ENCODE results near the gene TGFBR3.

Gene TGFBR3

DNA sequence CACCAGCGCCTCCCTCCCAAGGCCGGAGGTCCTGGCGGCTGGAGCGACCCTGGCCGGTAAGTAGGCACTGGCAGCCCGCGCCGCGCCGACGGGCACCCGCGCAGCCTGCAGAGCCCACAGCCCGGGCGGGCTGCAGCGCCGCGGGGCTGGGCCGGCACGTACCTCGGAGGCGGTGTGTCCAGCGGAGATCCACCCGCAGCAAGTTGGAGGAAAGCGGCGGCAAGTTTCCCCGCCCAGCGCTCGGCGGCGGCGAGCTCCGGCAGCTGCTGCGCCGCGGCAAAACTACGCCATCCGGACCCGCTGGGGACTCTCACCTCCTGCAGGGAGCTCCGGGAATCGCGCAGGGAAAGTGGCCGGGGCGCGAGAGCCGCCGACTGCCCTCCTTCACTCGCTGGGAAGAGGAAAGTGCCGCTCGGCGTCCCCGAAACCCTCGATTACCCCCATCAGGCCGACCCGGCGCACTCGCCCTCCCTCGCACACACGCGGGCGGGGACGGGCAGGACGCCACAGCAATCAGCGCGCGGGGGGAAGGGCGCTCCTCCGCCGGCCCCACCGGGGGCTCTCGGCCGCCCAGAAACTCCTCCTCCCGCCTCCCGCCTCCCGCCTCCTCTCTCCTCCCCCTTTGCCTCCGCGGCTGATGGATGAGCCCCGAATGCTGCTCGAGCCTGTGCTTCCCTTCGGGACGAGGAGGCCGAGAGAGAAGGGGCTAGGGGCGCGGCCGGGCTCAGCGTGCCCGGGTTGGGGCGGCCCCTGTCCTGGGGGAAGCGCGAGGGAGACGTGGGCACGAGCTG, at the start of gene TGFBR3:
TSS of gene TGFBR3 (minus strand) at position 436 of the 791 bp plus-strand sequence. CDS start 24,620 bp downstream, outside the sequence.
- peak; percentile 45 to 59 (median 55) for DNase-seq (ENCODE audit: low read depth in 2 of 3, low spot score in 2 of 3)

DNA sequence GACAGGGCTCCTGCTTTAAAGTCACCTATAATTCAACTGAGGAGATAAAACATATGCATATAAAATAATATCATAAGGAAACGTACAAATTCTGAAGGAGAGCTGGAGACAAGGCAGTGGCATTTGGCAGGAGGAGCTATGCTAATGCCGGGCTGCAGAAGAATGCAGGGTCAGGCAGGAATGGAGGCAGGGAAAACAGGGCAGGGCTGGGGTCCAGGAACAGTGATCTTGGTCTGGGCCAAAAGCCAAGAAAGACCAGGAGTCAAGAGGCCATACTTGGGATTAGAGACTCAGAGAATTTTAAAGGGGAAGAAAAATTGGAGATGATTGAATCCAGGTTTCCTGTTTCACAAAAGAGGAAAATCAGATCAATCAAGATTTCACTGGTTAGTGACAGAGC, 43.3 kb upstream of the TGFBR3 start:
- no peak for DNase-seq (ENCODE audit: low read depth in 2 of 3, low spot score in 2 of 3)

DNA sequence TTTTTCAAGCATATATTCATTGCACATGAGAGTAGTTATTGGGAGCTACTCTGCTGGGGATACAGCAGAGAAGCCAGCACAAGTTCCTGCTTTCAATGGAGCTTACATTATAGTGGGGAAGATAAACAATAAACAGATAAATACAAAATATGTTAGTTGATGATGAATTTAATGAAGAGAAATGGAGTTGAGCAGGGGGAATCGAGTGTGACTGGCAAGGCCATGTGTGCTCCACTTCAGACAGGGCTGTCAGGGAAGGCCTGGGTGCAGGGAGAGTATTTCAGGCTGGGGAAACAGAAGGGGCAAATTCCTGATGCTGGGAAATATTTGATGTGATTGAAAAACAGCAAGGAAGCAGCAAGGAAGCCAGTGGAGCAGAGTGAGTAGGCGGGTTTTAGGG, 42.1 kb upstream of the TGFBR3 start:
- no peak for DNase-seq (ENCODE audit: low read depth in 2 of 3, low spot score in 2 of 3)

DNA sequence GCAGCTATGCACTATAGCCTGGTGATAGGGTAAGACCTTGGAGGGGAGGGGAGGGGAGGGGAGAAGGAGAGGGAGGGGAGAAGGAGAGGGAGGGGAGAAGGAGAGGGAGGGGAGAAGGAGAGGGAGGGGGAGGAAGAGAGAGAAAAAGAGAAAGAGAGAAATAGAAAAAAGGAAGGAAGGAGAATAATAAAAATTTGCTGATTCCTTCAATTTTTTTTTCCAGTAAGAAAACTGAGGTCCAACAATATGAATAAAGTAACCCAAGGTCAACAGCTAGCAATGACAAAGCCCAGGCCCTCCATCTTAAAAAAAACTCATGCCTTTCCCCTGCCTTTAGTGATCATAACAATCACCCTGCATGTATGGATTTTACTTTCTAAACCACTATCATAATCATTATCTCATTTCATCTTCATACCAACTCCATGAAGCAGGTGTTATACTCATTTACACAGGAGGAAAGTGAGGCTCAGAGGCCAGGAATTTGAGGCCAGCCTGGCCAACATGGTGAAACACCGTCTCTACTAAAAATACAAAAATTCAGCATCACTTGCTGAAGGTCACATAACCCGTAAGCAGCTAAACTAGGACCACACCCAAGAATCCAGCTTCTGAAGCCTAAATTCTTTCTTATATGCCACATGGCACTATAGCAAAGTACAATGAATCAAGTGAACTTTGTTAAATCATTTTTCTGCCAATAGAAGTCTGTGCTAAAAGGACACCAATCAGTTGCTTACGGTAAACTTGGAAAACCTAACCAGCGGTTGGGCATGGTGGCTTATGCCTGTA, 39.9 kb upstream of the TGFBR3 start:
- DNase-seq (ENCODE audit: low read depth in 2 of 3, low spot score in 2 of 3) = no peak

DNA sequence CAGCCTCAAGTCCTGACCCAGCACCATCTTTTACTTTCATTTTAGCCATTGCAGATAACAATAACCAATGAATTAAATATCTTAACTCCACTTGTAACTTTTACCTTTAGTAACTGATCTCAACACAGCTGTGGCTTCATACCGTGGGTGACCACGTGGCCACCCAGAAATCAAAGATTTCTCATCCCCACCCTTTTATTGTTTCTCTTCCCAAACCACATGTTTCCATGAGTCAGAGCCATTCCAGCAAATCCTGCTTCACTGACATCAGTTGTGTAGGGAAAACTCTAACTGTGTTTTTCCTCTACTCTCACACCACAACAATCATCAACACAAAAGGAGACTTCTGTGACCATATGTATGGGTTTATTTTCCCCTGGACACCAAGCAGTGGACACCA, 38.2 kb upstream of the TGFBR3 start:
- no peak for DNase-seq (ENCODE audit: low read depth in 2 of 3, low spot score in 2 of 3)

DNA sequence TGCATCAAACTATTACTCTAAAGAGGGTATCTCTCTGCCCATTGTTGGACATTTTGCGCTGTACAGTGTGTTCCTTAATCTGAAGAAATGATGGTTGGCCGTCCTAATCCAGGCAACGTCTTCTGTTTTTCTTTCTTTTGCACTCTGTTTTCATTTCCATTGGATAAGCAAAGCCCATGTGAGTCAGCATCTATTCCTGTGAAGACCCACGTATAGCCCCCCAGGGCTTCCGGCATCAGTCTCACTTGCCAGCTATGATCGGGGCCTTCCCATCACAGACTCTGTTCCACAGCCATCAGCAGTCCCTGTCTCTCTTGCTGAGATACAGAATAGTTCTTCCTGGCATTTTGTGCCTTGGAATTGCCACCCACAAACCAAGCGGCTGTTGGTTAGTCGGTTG, 34.0 kb upstream of the TGFBR3 start:
- DNase-seq (ENCODE audit: low read depth in 2 of 3, low spot score in 2 of 3) = no peak

DNA sequence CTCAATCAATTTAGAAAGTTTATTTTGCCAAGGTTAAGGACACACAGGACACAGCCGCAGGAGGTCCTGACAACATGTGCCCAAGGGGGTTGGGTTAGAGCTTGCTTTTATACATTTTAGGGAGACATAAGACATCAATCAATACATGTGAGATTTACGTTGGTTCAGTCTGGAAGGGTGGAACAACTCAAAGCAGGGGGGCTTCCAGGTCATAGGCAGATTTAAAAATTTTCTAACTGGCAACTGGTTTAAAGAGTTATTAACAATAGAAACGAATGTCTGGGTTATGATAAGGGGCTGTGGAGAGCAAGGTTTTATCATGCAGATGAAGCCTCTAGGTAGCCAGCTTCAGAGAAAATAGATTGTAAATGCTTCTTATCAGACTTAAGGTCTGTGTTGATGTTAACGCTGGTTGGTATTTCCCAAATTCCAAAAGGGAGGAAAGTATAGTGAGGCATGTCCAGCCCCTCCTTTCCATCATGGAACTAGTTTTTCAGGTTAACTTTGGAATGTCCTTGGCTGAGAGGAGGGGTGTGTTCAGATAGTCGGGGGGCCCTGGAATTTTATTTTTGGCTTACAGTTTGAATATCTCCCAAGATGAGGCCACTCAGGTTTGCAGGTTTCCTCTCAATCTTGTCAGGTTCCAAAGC, 31.0 kb upstream of the TGFBR3 start:
- DNase-seq (ENCODE audit: low read depth in 2 of 3, low spot score in 2 of 3) = no peak

DNA sequence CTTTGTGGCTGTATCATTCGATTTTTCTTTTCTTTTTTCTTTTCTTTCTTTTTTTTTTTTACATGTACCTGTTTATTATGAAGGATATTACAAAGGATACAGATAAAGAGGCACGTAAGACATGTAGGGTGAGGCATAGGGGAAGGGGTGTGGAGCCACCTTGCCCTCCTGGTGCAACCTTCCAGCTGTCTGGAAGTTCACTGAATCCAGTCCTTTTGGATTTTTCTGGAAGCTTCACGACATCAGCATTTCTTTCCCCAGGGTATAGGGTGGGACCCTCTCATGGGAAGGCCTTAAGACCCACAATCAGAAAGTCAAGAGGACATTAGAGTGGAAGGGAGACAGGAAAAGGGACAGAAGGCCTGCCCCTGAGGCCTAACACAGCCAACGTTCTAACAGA, 30.1 kb upstream of the TGFBR3 start:
- DNase-seq (ENCODE audit: low read depth in 2 of 3, low spot score in 2 of 3) = no peak

DNA sequence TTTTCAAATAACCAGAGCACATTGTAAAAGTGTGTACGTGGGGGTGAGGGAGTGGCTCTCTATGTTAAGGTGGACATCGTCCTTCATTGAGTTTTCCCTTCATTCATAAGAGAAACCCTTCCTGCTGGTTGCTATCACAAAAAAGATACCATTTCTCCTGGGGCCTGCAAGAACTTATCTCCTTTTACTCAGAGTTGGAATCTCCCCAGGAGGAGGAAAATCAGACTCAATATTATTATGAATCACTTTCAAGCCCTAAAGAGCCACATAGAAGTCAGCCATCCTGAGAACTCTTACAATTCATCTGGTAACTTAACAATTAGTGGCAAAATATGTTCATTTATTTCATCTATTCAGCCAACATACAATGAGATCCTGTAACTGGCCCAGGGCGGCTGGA, 27.1 kb upstream of the TGFBR3 start:
- no peak for DNase-seq (ENCODE audit: low read depth in 2 of 3, low spot score in 2 of 3)

DNA sequence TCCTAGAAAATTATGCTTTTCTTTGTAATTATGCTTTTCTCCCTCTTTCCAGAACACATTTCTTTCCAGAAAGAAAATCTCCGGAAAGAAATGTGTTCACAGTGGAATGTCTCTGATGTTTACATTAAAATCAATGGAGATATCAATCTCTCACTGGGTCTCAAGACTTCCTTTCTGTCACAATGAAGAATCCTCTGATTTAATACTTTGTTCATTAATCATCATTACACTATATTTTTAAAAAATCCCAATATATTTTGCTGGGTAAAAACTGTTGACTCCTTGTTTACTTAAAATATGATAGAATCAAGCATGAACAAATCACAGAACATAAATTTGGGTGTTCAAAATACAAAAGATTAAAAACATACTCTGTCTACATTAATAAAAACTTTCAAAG, 26.3 kb upstream of the TGFBR3 start:
- no peak for DNase-seq (ENCODE audit: low read depth in 2 of 3, low spot score in 2 of 3)

DNA sequence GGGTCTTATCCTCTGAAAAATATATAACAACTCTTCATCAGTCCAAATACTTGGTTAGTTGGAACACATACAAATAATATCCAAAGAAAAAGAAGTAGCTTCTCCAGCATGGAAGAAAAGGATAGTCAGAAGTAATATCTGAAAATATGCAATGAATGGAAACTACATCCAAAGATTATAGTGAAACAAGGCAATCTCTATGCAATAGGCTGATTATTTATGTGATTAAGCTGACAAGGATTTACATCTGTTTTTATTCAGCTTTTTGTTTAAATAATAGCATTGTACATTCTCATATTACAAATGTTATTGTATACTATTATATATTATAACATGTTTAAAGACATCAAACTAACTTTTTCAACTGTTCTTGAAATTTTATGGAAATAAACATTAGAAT, 15.3 kb upstream of the TGFBR3 start:
- no peak for DNase-seq (ENCODE audit: low read depth in 2 of 3, low spot score in 2 of 3)

DNA sequence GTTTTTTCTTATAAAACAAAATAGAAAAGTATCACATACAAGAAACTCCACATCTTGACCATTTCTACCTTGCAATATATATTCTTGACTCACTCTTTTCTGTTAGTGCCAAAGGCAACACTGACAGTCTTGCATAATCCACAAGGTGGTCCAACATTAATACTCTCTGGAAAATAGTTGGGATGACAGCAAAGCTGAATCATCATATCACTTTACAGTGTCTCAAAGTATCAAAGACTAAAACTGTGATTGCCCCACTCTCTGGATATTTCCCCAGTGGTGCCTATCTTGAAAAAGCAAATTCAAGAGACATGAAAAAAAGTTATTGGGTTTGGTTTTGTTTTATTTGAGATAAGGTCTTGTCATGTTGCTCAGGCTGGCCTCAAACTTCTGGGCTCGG, 14.6 kb upstream of the TGFBR3 start:
- DNase-seq (ENCODE audit: low read depth in 2 of 3, low spot score in 2 of 3) = no peak

DNA sequence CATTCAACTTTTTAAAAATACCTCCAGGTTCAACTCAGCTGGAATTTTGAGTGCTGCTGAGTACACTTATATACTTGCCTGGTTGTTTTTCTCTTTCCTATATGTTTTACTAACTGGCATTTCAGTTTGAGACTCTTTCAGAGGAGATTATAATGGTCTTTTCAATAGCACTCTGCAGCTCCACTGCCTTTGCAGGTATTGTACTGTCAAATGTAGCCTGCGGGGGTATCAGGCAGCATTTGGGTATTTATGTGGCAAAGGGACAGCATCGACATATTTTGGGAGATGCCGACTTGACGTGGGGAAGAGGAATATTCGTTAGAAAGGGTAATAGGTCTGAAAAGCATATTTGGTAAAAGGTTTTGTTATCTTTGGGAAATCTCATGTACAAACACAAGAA, 11.1 kb upstream of the TGFBR3 start:
- no peak for DNase-seq (ENCODE audit: low read depth in 2 of 3, low spot score in 2 of 3)

DNA sequence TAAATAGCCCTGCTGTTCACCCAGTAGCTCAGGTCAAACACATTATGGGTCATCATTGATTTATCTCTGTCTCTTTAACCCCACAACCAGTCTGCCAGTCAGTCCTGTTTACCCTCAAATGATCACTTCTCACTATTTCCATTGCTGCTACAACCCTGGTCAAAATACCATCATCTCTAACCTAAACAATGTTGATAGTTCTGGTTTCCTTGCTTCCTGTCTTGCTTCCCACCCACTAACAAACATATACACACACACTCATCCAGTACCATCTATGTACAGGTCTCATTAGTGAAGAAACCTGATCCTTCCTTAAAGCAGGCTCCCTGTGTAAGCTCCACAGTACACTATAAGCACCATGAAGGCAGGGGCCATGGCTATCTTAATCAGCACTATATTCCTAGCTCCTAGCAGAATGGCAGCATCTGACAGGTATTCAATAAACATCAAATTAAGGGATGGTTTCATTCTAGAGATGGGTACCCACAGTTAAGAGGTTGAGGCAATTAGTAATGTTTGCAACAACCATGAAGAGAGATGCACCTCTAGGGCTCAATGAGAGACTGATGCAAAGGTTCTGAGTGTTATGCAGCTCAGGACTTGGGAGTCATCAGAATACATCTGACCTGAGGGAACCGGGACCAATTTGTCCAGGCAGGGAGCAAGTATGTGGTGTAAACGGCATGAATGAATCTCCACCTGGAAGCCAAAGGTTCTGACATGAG, 10.0 kb upstream of the TGFBR3 start:
- DNase-seq (ENCODE audit: low read depth in 2 of 3, low spot score in 2 of 3) = no peak

DNA sequence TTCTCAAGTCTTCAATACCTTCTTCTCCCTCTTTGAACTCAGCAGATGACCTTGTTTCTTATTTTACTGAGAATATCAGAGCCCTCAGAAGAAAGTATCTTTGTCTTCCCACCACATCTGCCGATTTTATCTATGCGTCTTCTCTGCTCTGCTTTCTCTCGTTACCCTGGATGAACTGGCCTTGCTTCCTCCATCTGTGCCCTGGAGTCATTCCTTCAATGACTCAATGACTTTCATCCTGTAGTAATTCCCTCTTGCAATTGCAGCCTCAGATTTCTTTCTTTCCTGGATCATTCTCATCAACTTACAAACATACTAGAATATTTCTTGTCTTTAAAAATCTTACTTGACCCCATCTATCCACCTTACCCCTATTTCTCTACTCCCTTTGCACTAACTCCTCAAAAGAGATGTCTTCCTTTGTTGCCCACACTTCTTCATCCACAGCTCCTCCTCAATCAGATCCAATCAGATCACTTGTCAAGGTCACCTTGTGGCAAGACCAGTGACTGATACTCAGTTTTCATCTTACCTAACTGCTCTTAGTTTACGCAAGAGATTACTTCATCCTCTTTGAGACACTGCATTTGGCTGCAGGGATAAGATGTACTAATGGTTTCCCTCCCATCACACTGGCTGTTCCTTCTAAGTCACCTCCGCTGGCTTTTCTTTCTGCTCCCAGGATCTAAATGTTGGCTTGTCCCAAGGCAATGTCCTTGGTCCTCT, 8.2 kb upstream of the TGFBR3 start:
- no peak for DNase-seq (ENCODE audit: low read depth in 2 of 3, low spot score in 2 of 3)

DNA sequence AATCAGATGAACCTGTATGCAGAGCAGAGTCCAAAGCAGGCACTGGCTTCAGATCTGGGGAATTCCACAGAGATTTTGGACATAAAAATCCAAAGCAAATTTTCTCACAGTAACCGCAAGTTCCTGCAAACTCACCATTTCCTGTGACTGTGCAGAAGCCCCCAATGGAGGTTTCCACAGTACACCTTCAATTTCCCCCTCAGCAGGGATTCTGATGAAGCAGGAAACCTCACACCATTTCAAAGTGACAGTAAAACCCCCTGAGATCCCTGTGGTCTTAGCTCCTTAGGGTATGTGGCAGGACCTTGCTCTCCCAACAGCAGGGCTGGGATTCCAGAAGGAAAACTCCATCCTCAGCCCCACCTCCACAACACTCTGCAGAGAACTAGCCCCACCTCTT, 6.0 kb upstream of the TGFBR3 start:
- DNase-seq (ENCODE audit: low read depth in 2 of 3, low spot score in 2 of 3) = no peak

DNA sequence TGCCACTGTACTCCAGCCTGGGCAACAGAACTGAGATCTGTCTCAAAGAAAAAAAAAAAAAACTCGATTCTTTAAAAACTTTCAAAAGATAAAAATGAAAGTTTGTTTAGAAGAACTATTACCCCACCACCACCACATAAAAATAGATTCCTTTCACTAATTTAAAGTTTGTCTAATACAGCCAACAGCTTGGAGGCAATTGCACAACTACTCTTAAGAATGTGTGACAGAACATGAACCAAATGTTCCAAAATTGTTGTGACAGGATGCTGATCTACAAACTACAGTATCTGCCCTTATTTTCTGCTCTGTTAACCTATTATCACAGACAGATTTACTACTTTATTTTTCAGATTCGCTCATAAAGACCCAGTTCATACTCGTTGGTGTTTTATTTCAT, 5.5 kb upstream of the TGFBR3 start:
- DNase-seq (ENCODE audit: low read depth in 2 of 3, low spot score in 2 of 3) = no peak

DNA sequence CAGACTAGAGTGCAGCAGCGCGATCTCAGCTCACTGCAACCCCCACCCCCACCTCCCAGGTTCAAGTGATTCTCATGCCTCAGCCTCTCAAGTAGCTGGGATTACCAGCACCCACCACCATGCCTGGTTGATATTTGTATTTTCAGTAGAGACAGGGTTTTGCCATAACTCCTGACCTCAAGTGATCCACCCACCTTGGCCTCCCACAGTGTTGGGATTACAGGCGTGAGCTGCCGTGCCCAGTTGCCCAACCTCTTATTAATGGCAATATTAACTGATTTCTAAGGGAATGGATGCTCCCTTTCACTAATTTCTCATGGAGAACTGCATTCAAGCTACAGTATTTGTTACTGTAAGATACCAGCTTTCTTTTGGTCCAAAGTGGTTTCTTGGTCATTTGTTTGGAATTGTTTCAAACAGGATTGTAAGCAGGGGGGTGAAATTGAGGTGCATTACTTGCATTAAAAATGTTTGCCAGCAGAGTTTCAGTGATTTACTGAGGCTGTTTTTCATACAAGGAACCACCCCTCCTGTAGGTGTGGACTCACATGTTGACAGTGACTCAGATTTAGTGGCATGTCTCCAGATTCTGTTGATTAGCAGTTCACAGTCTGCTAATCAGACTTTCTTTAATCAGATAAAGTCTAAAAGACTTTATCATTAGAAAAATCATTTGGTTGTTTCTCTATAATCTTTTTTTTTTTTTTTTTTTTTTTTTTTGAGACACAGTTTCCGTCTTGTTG, 3.9 kb upstream of the TGFBR3 start:
- DNase-seq (ENCODE audit: low read depth in 2 of 3, low spot score in 2 of 3) = no peak

DNA sequence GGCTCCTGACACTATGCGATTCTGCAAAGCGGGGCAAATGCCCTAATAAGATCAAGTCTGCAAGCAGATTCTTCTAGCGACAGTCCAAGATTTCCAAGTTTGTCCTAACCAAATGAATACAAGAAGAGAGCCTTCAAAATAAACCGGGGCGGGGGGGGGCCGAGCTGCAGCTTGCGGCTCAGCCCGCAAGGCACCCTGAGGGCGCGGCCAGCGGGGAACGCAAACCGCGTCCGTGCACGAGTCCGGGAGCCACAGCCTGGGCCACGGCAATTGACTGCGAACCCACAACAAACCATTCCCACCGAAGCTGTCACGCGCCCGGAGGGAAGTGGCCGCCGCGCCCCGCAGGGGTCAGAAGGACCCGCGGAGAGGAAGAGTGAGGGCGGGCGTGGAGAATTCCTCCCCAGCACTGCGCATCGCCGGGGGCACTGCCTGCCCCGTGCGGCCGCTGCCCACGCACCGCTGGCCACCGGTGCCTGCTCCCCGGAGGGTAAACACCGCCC, 687 bp downstream of the TGFBR3 start:
- DNase-seq (ENCODE audit: low read depth in 2 of 3, low spot score in 2 of 3) = no peak
